Kidney tubule cell (primary cell): ENCODE measurements around the gene MASP1.

Experiments used
- DNase-seq: peaks from one replicate; pipeline ENCODE4 v3.0.0-alpha.2; 2018; ENCODE audit warnings: low spot score

Gene MASP1

GRCh38 chr3:187293516-187294430 lies 2.2 kb upstream of the MASP1 start:
- peak; percentile 4 for DNase-seq

- DNase-seq, result peak; percentile 2
Observed at GRCh38 chr3:187292631-187293515, 1.3 kb upstream of the MASP1 start.

DNA sequence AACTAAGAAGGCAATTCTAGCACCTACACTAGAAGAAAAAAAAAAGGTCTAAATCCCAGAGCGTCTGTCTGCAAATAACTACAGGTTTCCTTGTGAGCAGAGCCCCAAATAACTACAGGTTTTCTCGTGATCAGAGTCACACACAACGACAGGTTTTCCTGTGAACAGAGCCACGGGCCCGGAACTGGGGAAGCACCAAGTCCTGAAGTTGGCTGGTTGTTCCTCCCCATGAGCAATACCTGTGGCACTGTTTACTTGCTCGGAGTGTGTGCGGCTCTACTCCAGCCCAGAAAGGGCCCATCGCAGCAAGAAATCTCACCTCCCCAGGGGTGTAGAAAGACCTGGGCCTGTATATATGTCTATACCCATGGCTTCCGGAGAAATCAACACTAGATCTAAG lies 644 bp upstream of the MASP1 start:
- DNase-seq, result peak; percentile 49

GRCh38 chr3:187291001-187291511 lies 481 bp downstream of the MASP1 start:
- DNase-seq, result peak; percentile 14

- no peak for DNase-seq
Observed at GRCh38 chr3:187290503-187290902, 1.0 kb downstream of the MASP1 start.

- DNase-seq, result no peak
Observed at GRCh38 chr3:187288855-187289605, 2.5 kb downstream of the MASP1 start.

GRCh38 chr3:187288131-187288854 lies 3.2 kb downstream of the MASP1 start:
- no peak for DNase-seq

GRCh38 chr3:187287256-187287655 lies 4.3 kb downstream of the MASP1 start:
- DNase-seq, result no peak

DNA sequence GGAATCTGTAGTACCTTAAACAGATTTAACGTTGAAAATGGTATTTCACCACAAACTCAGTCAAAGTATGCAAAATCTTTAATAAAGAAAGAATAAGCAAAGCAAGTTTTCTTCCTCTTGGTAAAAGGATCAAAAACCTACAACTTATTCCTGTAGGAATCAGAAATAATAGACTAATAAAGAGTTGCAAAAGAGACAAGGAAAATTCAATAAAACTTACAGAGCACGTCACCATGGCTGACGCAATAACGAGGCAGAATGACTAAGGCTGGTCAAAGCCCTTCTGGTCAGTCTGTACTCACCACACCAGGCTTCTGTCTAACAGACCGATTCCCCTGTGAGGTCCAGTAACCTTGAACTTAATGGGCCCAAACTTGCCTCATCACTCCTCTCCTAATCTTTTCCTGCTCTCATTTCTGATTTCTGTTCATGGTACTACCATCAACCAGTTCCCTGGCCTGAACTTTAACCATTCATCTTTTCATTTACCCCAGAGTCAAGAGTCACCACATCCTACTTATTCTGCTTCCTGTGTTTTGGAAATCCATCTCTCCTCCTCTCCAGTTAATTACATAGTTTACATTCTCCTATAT lies 5.0 kb downstream of the MASP1 start:
- DNase-seq, result peak; percentile 63

DNA sequence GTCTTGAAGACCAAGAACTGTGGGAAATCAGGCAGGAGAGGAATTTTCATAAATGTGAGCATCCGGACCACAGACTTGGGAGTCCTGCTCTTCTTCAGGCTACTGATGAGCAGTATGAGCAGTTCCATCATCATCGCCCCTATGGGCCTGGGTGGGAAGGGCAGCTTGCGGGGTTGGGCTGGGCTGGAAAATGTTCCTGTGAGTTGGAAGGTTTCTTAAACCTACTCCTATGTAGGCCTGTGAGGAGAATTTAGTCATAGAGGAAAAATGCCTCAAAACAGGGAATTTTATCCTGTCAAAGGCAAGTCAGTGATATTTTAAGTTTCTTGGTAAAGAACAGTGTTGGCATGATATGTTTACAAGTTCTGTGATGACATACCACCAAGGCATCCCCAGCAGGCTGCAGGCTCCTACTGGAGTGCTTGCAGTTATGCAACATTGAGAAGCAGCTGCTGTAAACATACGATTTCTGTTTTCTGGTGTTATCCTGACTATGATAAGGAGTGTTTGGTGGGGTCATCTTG lies 10.3 kb downstream of the MASP1 start:
- DNase-seq, result no peak

GRCh38 chr3:187280644-187281043 lies 10.9 kb downstream of the MASP1 start:
- no peak for DNase-seq

DNA sequence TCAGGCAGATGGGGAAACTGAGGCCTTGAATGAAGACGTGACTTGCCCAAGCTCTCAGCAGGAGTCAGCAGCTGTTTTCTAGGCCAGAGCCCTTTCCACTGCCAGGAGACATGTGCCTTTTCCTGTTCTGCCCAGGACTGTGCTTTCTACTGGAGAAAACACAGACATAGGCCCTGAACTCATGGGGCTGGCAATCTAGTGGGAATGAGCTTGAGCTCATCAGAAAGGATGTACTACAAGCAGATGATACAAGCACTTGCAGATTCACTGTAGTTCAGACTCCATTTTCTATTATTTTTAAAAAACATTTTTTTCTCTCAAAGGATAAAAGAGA lies 14.4 kb downstream of the MASP1 start:
- DNase-seq, result no peak

DNA sequence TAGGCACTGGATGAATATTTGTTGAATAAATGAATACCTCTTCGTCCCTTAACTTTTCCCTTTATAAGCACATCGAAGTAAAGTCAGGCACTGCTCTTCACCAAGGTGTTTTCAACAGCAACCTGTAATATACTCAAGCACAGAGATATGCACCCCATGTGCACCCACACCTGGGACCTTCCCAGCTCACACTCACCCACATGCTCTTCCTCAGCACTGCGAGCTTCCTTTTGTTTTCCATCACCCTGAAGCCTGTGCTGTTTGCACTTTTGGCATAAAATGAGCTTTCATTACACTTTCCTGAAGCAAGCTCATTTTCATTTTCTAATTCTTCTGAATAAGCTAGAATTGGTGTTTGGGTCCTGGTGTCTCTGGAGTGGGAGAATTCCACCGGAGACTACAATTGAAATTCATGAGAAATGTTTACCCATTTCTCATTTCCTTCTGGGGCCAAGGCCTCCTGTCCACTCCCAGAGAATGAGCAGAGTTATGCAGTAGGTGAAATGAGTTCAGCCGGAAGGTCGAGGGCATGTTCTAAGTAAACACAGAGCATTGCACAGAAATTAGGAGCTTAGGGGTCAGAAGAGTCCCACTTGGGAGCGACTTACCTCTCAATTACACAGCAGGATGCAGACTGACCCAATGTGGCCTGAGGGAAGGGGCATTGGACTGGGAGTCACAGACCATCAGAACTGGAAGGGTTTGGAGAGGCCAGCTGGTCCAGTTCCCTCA lies 15.0 kb downstream of the MASP1 start:
- no peak for DNase-seq

- peak; percentile 23 for DNase-seq
Observed at GRCh38 chr3:187274977-187275338, 16.6 kb downstream of the MASP1 start.

GRCh38 chr3:187274315-187274976 lies 17.1 kb downstream of the MASP1 start:
- DNase-seq, result no peak

GRCh38 chr3:187271582-187271981 lies 20.0 kb downstream of the MASP1 start:
- DNase-seq, result no peak

GRCh38 chr3:187269486-187269885 lies 22.1 kb downstream of the MASP1 start:
- DNase-seq, result no peak

DNA sequence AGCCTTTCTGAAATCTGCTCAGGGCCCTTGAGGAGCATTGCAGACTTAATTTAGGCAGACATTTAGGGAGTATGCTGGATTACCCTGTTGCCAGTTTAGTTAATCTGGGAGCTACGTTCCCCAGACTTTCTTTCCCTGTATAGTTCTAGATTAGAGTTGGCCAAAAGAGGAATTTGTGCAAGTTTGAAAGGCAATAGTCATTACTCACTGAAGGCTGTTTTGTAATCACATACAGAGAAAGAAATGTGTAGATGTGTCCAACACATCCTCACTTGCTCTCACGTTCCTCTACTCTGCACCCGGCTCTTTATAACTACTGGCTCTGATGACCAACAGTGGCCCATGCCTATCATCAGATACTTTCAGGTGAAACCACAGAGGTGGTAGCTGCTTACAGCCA lies 24.2 kb downstream of the MASP1 start:
- DNase-seq, result no peak

DNA sequence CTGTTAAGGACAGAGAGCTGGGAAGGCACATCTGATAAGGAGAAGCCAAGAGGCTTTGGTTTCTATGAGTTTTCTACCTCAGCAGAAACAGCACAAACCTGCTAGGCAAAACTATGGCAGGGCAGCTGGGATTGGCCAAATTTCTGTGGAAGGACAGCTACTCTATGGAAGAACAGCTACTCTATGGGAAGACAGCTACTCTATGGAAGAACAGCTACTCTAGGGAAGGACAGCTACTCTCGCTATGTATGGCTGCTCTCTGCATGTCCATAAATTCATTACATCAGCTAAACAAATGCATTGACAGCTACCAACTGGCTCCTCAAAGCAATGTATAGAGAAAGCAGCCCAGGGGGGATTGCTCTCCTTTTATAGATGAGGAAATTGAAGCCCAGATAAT lies 24.8 kb downstream of the MASP1 start:
- DNase-seq, result no peak
